Gastroesophageal sphincter (tissue), 3 donors: ENCODE results near the gene NBL1.

Source experiments
- POLR2A ChIP-seq, 2 donors: fragments of 450-650 bp; IDR thresholded peaks; one replicate each; pipeline ENCODE4 v1.6.1; 2017; ENCODE audit warnings: antibody characterized with exemption in 2 of 2, mild to moderate bottlenecking in 2 of 2, moderate library complexity in 1 of 2
- POLR2AphosphoS5 ChIP-seq: sonication (generic); formaldehyde crosslinking; IDR thresholded peaks from one replicate; pipeline ENCODE4 v1.6.1; 2017; ENCODE audit warnings: antibody characterized with exemption
- TF ChIP-seq, protein P1 (sequence below), 4 experiments: fragments of 200-600 bp in 2 of 4; fragments of 450-650 bp in 2 of 4; sonication (generic) in 1 of 4; IDR thresholded peaks; one replicate each; pipeline ENCODE4 v1.5.1; 2017 to 2019; ENCODE audit warnings: antibody characterized with exemption in 4 of 4, mild to moderate bottlenecking in 2 of 4, moderate library complexity in 2 of 4

DNA sequence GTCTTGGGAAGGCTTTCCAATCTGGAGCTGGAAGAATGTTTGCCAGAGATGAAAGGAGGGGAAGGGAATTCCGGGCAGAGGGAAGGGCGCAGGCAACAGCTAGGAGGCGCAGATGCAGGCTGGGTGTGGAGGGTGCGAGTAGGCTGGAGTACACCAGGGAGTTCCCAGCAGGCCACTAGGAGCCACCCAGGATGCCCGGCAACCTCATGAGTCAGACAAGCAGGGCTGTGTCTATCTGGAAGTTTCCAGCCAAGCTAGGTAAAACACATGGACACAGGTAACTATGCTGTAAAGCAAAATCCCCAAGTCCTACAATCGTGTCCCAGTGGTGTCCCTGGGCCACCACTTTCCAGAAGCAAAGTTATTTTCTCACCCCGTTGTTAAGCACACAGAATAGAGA, 990 bp upstream of the NBL1 start:
- TF ChIP-seq POLR2A (IDR thresholded peaks at IDR 0.05), result no peak
- TF ChIP-seq, protein P1, sequence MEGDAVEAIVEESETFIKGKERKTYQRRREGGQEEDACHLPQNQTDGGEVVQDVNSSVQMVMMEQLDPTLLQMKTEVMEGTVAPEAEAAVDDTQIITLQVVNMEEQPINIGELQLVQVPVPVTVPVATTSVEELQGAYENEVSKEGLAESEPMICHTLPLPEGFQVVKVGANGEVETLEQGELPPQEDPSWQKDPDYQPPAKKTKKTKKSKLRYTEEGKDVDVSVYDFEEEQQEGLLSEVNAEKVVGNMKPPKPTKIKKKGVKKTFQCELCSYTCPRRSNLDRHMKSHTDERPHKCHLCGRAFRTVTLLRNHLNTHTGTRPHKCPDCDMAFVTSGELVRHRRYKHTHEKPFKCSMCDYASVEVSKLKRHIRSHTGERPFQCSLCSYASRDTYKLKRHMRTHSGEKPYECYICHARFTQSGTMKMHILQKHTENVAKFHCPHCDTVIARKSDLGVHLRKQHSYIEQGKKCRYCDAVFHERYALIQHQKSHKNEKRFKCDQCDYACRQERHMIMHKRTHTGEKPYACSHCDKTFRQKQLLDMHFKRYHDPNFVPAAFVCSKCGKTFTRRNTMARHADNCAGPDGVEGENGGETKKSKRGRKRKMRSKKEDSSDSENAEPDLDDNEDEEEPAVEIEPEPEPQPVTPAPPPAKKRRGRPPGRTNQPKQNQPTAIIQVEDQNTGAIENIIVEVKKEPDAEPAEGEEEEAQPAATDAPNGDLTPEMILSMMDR (IDR thresholded peaks at IDR 0.05), result no peak
- no peak for TF ChIP-seq POLR2AphosphoS5
